Activated T-helper 9 cell treated with anti-CD3 and anti-CD28 coated beads, Interleukin-2, amount 50 U/mL, for 16 hours (primary cell): Measurements from ENCODE around the gene PCDHB8.
"Not testable (repeated sequence)": the region's sequence is repeated elsewhere in the genome, so short reads cannot be mapped to it uniquely, and the experiment has no call there.

ENCODE experiments used
- DNase-seq: peaks from one replicate; pipeline ENCODE4 v3.0.0-alpha.2; 2020; ENCODE audit warnings: low read depth

Gene PCDHB8

DNA sequence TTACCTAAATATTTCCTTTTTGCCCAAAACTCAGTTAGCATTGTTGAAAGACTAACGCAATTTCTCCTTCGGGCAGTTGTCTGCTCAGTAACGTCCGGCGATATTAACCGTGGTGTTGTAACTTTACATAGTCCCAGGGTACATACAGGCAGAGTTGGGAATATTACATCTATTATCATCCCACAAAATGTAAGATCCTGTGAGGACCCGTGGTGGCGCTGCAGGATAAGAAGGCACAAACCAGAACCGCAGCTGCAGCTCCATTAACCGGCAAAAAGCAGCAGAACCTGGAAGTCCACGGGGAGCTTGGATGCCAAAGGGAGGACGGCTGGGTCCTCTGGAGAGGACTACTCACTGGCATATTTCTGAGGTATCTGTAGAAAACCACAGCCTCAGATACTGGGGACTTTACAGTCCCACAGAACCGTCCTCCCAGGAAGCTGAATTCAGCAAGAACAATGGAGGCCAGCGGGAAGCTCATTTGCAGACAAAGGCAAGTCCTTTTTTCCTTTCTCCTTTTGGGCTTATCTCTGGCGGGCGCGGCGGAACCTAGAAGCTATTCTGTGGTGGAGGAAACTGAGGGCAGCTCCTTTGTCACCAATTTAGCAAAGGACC, at the start of gene PCDHB8:
PCDHB8 (plus strand) TSS at position 214 of the 615 bp plus-strand sequence; CDS start at position 459, 245 bp downstream.
- not testable (repeated sequence) for DNase-seq

DNA sequence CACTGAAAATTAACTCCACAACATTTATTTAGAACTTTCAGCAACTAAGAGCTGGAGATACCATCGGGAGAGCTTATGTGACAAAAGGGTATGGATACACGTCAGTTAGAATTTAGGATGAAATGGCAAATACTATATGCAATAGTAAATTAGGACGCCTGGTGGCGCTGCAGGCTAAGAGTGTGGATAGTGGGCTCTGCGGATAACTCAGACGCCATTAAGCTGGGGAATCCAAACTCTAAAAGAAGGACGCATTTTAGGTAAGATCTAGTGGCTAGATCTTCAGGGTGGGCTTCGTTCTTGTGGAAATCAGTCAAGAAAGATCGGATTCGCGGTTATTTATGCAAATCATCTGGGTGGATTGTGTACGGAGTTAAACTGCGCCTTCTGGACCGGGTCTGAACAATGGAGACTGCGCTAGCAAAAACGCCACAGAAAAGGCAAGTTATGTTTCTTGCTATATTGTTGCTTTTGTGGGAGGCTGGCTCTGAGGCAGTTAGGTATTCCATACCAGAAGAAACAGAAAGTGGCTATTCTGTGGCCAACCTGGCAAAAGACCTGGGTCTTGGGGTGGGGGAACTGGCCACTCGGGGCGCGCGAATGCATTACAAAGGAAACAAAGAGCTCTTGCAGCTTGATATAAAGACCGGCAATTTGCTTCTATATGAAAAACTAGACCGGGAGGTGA, 42.4 kb upstream of the PCDHB8 start, which contains the start of gene PCDHB5:
PCDHB5 (plus strand) TSS at position 177 of the 688 bp plus-strand sequence; CDS start at position 406, 229 bp downstream.
- DNase-seq: no peak

- no peak for DNase-seq
These were observed 41.8 kb upstream of the PCDHB8 start for GRCh38 chr5:141135718-141136266.

DNA sequence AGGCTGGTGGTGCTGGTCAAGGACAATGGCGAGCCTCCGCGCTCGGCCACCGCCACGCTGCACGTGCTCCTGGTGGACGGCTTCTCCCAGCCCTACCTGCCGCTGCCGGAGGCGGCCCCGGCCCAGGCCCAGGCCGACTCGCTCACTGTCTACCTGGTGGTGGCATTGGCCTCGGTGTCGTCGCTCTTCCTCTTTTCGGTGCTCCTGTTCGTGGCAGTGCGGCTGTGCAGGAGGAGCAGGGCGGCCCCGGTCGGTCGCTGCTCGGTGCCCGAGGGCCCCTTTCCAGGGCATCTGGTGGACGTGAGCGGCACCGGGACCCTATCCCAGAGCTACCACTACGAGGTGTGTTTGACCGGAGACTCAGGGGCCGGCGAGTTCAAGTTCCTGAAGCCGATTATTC, 40.2 kb upstream of the PCDHB8 start:
- not testable (repeated sequence) for DNase-seq

- no peak for DNase-seq
These were observed 27.8 kb upstream of the PCDHB8 start, which contains the start of gene PCDHB6 for GRCh38 chr5:141149812-141150211. PCDHB6 (plus strand) TSS chr5:141150057; CDS start chr5:141150258, 201 bp downstream.

GRCh38 chr5:141150224-141150992, 27.2 kb upstream of the PCDHB8 start:
- DNase-seq: no peak

- DNase-seq: no peak
These were observed 26.6 kb upstream of the PCDHB8 start for GRCh38 chr5:141150993-141151325.

- DNase-seq: not testable (repeated sequence)
These were observed 26.0 kb upstream of the PCDHB8 start for GRCh38 chr5:141151632-141152031.

GRCh38 chr5:141152096-141152495, 25.5 kb upstream of the PCDHB8 start:
- DNase-seq: not testable (repeated sequence)

DNA sequence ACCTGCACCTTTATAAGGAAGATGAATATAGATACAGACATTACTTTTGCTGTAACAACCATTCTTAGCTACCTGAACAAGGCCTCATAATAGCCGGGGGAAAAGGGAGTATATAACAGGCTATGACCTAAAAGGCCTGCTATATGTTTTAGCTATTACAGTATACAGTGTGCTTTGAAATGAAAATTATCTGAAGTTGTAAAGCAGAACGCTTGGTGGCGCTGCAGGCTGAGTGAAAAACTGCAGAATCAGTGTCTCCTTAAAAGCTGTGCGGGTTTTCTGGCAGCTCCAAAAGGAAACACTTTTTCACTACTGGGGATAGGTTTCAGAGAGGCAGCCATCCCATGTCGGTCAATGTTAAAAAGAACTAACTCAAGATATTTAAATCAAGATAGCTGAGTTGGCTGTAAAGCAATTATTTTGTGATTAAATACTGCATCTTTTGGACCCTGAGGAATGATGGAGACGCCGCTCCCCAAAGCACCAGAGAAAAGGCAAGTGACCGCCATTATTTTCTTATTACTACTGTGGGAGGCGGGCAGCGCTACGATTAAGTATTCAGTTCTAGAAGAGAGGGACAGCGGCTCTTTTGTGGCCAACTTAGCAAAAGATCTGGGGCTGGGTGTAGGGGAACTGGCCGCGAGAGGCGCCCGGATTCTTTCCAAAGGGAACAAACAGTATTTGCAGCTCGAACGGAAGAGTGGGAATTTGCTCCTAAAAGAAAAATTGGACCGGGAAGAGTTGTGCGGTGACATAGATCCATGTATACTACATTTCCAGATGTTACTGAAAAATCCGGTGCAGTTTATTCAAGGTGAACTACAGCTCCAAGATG, 21.8 kb upstream of the PCDHB8 start:
- DNase-seq: no peak

- DNase-seq: not testable (repeated sequence)
These were observed 20.2 kb upstream of the PCDHB8 start for GRCh38 chr5:141157356-141157755.

GRCh38 chr5:141157901-141158300, 19.7 kb upstream of the PCDHB8 start:
- DNase-seq: not testable (repeated sequence)

GRCh38 chr5:141172381-141173204, 5.0 kb upstream of the PCDHB8 start, which contains the start of gene PCDHB7:
PCDHB7 (plus strand) TSS chr5:141172644; CDS start chr5:141172836, 192 bp downstream.
- no peak for DNase-seq

DNA sequence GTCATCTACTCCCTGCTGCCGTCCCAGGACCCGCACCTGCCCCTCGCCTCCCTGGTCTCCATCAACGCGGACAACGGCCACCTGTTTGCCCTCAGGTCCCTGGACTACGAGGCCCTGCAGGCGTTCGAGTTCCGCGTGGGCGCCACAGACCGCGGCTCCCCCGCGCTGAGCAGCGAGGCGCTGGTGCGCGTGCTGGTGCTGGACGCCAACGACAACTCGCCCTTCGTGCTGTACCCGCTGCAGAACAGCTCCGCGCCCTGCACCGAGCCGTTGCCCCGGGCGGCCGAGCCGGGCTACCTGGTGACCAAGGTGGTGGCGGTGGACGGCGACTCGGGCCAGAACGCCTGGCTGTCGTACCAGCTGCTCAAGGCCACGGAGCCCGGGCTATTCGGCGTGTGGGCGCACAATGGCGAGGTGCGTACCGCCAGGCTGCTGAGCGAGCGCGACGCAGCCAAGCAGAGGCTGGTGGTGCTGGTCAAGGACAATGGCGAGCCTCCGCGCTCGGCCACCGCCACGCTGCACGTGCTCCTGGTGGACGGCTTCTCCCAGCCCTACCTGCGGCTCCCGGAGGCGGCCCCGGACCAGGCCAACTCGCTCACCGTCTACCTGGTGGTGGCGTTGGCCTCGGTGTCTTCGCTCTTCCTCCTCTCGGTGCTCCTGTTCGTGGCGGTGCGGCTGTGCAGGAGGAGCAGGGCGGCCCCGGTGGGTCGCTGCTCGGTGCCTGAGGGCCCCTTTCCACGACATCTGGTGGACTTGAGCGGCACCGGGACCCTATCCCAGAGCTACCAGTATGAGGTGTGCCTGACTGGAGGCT, 3.1 kb upstream of the PCDHB8 start:
- DNase-seq: not testable (repeated sequence)

DNA sequence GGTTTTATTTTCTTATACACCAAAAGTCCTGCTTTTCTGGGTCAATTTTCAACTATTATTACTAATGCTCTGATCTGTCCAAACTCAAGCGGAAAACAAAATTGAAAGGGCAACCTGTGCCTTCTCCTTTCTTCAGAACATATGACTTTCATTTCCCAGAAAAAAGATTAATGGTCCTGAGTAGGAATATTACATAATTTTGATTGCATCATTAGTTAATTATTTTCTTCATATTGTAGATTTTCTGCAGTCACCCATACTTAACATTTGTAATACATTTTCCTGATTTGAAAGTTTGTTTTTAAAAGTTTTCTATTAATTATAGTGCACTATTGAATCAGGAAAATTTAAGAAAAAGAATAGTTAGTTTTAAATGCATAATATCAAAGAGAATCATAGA, 1.7 kb upstream of the PCDHB8 start:
- DNase-seq: no peak

DNA sequence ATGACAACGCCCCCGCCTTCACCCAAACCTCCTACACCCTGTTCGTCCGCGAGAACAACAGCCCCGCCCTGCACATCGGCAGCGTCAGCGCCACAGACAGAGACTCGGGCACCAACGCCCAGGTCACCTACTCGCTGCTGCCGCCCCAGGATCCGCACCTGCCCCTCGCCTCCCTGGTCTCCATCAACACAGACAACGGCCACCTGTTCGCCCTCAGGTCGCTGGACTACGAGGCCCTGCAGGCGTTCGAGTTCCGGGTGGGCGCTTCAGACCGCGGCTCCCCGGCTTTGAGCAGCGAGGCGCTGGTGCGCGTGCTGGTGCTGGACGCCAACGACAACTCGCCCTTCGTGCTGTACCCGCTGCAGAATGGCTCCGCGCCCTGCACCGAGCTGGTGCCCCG, 1.8 kb downstream of the PCDHB8 start:
- not testable (repeated sequence) for DNase-seq

DNA sequence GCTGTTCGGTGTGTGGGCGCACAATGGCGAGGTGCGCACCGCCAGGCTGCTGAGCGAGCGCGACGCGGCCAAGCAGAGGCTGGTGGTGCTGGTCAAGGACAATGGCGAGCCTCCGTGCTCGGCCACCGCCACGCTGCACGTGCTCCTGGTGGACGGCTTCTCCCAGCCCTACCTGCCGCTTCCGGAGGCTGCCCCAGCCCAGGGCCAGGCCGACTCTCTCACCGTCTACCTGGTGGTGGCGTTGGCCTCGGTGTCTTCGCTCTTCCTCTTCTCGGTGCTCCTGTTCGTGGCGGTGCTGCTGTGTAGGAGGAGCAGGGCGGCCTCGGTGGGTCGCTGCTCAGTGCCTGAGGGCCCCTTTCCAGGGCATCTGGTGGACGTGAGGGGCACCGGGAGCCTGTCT, 2.3 kb downstream of the PCDHB8 start:
- DNase-seq: not testable (repeated sequence)

DNA sequence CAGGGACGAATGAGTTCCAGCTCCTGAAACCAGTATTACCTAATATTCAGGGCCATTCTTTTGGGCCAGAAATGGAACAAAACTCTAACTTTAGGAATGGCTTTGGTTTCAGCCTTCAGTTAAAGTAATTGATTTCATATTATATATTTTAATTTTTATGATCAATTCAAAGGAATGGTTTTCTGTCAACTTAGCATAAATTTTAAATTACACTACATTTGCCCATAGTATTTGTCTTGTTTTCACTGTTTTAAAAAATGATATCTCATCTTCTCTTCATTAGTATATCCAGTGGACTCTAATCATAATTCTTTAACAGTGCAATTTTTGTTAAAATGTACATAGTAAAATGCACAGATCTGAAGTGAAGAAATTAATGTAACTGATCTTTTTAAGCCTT, 2.7 kb downstream of the PCDHB8 start:
- no peak for DNase-seq

- DNase-seq: no peak
These were observed 4.7 kb downstream of the PCDHB8 start, which contains the start of gene PCDHB16 for GRCh38 chr5:141182248-141182647. PCDHB16 (plus strand) TSS chr5:141182387; CDS start chr5:141182560, 173 bp downstream.
